ENCODE results near the gene PRPF40B.

DNA sequence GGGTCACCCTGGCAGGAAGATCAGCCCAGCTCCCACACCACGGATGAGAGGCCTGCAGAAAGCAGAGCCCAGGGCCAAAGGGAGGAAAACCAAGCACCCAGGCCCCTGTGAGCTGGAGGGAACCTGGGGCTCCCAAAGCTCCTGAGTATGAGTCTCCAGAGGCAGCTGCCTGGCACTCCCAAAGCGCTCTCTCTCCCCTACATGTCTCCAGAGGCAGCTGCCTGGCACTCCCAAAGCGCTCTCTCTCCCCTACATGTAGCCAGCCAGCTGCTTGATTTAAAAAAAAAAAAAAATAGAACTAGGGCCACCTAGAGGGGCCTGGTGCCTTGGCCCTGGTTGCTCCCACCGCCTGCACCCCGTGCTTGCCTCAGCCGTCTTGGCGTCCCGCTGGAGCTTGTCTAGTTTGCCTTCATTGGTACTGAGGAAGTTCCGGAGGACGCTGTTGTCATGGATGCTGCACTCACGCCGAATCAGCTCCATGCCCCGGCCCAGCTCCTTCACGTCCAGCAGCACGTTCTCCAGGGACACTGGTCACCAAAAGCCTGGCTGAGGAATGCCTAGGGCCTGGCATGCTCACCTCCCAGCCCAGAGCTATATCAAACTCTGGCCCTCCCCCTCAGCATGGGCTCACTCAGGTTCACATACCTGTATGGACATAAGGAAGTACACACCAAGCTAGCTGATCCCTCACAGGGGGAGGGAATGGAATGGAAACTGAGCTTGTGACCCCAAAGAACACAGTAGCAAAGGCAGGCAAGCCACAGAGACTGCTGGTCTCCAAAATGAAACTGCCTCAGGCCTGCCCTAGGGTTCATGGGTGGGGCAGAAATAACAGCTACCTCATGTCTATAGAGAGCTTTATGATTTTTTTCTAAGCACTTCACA, 24.7 kb downstream of the PRPF40B start:
- TF ChIP-seq, protein P1, sequence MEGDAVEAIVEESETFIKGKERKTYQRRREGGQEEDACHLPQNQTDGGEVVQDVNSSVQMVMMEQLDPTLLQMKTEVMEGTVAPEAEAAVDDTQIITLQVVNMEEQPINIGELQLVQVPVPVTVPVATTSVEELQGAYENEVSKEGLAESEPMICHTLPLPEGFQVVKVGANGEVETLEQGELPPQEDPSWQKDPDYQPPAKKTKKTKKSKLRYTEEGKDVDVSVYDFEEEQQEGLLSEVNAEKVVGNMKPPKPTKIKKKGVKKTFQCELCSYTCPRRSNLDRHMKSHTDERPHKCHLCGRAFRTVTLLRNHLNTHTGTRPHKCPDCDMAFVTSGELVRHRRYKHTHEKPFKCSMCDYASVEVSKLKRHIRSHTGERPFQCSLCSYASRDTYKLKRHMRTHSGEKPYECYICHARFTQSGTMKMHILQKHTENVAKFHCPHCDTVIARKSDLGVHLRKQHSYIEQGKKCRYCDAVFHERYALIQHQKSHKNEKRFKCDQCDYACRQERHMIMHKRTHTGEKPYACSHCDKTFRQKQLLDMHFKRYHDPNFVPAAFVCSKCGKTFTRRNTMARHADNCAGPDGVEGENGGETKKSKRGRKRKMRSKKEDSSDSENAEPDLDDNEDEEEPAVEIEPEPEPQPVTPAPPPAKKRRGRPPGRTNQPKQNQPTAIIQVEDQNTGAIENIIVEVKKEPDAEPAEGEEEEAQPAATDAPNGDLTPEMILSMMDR (IDR thresholded peaks at IDR 0.05; ENCODE audit: low read depth, low read length, poor library complexity, severe bottlenecking) = no peak
- TF ChIP-seq EZH2phosphoT487 (IDR thresholded peaks at IDR 0.05; ENCODE audit: borderline replicate concordance, low read length) = no peak
